T47D (cell line): ENCODE data around the gene ATP8A2.

Source experiments
- DNase-seq, 2 experiments: peaks; one replicate each; pipeline versions ENCODE4 v3.0.0 to v3.0.0-alpha.2; 2011 to 2012; ENCODE audit warnings: low read depth in 1 of 2, low spot score in 1 of 2
- JUND ChIP-seq: IDR thresholded peaks from 2 replicates; pipeline ENCODE4 v1.6.1; 2012; ENCODE audit warnings: low read depth
- in situ Hi-C: cut with HindIII; loops from 2 replicates; pipeline ENCODE4 v1.10.0; 2016; ENCODE audit warnings: low sequenced_read_pairs, low pct_unique_long_range_greater_than_20kb

ATP8A2 gene

GRCh38 chr13:26017196-26017921 is 645.6 kb downstream of the ATP8A2 start:
- no peak for TF ChIP-seq JUND
- in situ Hi-C loops: no loop called here
- no peak for DNase-seq

DNA sequence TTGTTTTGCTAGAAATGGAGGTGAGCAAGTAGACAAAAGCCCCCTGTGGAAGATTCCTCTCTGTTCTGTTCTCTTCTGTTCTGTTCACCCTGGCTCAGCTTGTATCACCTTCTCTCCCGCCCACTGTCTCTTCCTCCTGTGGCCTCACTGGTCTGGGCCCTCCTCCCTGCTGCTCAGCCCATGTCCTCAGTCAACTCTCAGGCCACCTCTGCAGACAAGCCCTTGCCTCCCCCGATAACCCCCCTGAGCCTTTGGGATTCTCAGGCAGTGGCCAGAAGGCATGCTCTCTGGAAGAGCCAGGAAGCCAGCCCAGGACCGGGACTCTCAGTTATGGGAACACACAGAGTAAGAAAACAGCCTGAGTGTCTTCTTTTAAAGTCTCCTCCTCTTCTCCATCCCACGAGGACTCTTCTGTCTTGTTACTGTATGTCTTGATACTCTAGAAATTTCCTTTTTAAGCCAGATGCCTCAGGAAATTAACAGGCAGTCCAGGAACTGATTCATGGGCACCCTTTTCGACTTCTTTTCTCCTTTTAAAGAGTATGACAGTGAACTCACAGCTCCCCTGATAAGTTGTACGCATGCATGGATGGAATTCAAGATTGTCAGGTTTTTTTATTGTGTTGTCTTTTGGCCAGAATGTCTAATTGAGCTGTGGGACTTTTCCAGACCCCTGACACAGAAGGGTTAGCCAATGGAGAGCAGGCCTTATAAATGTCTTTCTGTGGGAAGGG is 646.3 kb downstream of the ATP8A2 start:
- TF ChIP-seq JUND: no peak
- no peak for DNase-seq
- in situ Hi-C loops: no loop called here

- in situ Hi-C loops: no loop called here
- no peak for DNase-seq
- TF ChIP-seq JUND: no peak
Observed at GRCh38 chr13:26019251-26019650, 647.5 kb downstream of the ATP8A2 start.

GRCh38 chr13:26019881-26020870 is 648.4 kb downstream of the ATP8A2 start:
- no peak for DNase-seq
- in situ Hi-C loops: no loop called here
- no peak for TF ChIP-seq JUND

DNA sequence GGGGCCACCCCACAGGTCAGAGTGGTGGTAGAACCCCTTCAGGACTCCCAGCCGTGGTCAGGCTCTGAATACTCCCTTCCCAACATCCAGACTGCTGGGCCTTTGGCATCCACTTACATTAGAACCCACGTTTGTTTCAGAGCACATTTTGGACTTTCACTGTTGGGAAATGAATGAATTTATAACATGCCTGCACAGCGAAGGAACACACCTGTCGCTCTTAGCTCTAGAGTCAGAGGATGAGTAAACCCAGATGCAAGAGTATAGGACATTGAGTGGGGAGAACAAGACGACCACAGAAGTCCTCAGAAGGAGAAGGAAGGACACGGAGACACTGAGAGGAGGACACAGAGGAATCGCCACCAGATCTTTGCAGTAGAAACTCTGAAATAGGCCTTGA is 649.1 kb downstream of the ATP8A2 start:
- DNase-seq: no peak
- TF ChIP-seq JUND: no peak
- in situ Hi-C loops: no loop called here

DNA sequence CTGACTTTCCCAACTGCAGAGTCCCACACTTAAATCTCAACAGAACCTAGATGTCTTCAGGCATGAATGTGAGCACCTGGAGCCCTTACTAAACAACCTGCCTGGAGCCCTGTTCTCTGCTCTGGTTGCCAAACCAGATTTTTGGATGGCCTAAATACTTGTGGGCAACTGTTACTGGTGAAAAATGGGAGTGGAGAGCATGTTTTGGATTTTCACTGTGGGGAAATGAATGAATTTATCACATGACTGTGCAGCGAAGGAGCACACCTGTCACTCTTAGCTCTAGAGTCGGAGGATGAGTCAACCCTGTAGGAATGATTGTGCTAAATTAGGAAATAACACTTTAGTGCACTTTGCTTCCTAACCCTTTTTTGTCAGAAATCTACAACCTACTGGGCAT is 649.7 kb downstream of the ATP8A2 start:
- DNase-seq: peak in 1 of 2 experiments; percentile 45
- no peak for TF ChIP-seq JUND
- in situ Hi-C loops: no loop called here

- no peak for TF ChIP-seq JUND
- in situ Hi-C loops: no loop called here
- DNase-seq: no peak
Observed at GRCh38 chr13:26021956-26022355, 650.2 kb downstream of the ATP8A2 start.

DNA sequence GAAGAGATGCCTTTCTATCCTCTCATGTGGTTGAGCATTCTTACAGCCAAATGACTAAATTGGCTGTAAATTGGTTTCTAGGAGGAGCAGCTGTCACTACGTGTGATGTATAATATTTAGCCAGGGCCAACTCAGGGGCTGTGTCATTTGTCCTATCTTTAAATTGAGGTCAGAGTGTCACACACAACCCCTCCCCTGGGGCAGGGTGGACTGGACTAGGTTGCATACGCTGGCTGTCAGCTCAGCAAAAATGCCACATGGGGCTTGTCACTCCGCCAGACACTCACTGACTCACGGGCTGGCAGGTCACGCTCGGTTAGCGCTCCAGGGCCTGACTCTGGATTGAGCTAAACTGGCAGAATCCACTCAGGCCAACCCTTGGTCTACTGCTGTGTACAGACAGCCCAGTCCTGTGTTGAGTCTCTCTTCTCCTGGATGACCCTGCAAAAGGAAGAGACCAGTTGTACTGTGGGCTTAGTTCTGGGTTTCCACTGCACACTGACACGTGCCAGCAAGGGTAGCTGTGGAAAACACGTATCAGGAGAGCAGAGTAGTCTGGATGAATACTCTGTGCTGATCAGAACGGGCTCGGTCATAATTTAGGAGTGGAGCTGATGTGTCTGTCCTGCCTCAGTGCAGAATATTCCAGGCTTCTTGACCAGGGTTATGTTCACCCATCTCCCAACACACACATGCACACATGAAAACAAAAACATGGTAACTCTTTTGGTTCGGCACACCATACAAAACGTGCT is 650.9 kb downstream of the ATP8A2 start:
- in situ Hi-C loops: no loop called here
- TF ChIP-seq JUND: no peak
- peak; percentile 42 to 69 for DNase-seq

GRCh38 chr13:26024558-26024957 is 652.8 kb downstream of the ATP8A2 start:
- no peak for DNase-seq

DNA sequence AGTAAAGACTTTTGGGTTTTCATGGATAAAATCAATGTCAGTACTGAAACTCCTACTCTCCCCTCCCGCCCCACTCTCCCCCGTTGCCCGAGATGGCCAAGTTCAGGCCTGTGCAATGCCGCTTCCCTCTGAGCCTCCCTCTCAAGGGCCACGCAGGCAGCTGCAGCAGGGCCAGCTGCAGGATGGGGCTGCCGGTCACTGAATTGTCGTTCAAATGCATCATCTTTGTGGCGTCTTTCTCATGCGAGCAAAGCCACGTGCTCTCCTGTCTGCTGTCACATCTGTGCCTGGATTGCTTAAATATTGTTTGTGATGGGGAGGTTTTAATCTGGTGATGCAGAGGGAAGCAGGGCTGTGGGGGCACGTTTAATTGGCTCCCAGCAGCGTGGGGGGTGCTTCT is 653.4 kb downstream of the ATP8A2 start:
- in situ Hi-C loops: no loop called here
- DNase-seq: no peak
- no peak for TF ChIP-seq JUND

More at GRCh38 chr13:26024558-26024957, 652.8 kb downstream of the ATP8A2 start:
- in situ Hi-C loops: no loop called here
- no peak for TF ChIP-seq JUND

DNA sequence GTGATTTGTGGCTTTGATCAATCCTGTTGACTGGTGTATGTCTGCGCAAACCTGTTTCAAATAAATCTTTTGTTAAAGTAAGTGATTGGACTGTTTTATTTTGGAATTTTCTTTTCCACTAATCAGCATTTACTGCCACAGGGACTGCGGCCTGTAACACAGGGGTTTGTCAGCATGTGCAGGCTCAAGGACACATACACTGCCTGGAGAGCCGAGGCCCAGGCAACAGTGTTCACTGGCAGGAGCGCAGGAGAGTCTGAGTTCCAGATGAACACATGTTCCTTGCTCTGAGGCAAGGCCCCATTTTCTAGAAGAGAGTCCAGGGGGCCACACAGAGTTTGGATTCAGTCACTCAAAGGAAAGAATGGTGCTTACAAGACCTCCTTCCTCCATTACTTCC is 654.0 kb downstream of the ATP8A2 start:
- in situ Hi-C loops: no loop called here
- no peak for TF ChIP-seq JUND
- DNase-seq: no peak

- in situ Hi-C loops: no loop called here
- no peak for DNase-seq
- TF ChIP-seq JUND: no peak
Observed at GRCh38 chr13:26026211-26026610, 654.4 kb downstream of the ATP8A2 start.
